Measurements from ENCODE around the gene CD247. TPM values are rescaled to one million over a fixed set of nuclear protein-coding genes. Genes with fewer than 3 reads are reported as not detected.
A peak's percentile ranks its signal among the peaks of the same experiment; 100 is the strongest.

CD247 gene
- total RNA-seq, 1 experiment from 2014 or later: not detected

- TF ChIP-seq EZH2phosphoT487 (IDR thresholded peaks at IDR 0.05; ENCODE audit: borderline replicate concordance, low read length): no peak
- TF ChIP-seq EZH2 (IDR thresholded peaks at IDR 0.05; ENCODE audit: low read length, unreplicated experiment): no peak
- no peak for TF ChIP-seq CTCF (conservative IDR thresholded peaks at IDR 0.05; ENCODE audit: low read depth, low read length)
- ATAC-seq (peak; percentile 48; the same call in 1 of the 2 replicates), DNase-seq (no peak)
- H3K9me2 ChIP-seq (replicated peaks; ENCODE audit: low read length): no peaks in the 10 kb centered on the region
- ChIA-PET POLR2A (ENCODE audit: unreplicated experiment) (no interaction called here), CTCF (no interaction called here)
- H3F3A ChIP-seq (ENCODE audit: low read length, unreplicated experiment): no peaks in the 10 kb centered on the region
- no peaks in the 10 kb centered on the region for H3K4me1 ChIP-seq (ENCODE audit: insufficient read depth, low read length)
- H3K9ac ChIP-seq (ENCODE audit: low read length): no peak overlapping the region
- intact Hi-C loops (cut with micrococcal nuclease): no loop called here
- H3K27ac ChIP-seq (ENCODE audit: low read length): no peak overlapping the region
- no peaks in the 10 kb centered on the region for H4K20me1 ChIP-seq (ENCODE audit: low read length)
- peaks cover 93% of the 10 kb centered on the region for H3K27me3 ChIP-seq (ENCODE audit: low read length)
- H2AFZ ChIP-seq (ENCODE audit: low read length): no peak overlapping the region
- no peaks in the 10 kb centered on the region for H3K36me3 ChIP-seq (ENCODE audit: low read depth, low read length)
- H3K4me3 ChIP-seq (ENCODE audit: low read length): no peak overlapping the region
- BruUV-seq (replicated peaks): no TSS peak
- H3K4me2 ChIP-seq (ENCODE audit: low read length): no peak overlapping the region
- no peaks in the 10 kb centered on the region for H3K79me2 ChIP-seq (ENCODE audit: low read length)
- no peaks in the 10 kb centered on the region for H3K9me3 ChIP-seq (ENCODE audit: low read length)
These were observed 21.3 kb downstream of the CD247 start for GRCh38 chr1:167496797-167497619.

- no peaks in the 10 kb centered on the region for H3F3A ChIP-seq (ENCODE audit: low read length, unreplicated experiment)
- intact Hi-C loops (cut with micrococcal nuclease): no loop called here
- ChIA-PET CTCF (no interaction called here), POLR2A (ENCODE audit: unreplicated experiment) (no interaction called here)
- no peaks in the 10 kb centered on the region for H3K79me2 ChIP-seq (ENCODE audit: low read length)
- no peak overlapping the region for H3K4me3 ChIP-seq (ENCODE audit: low read length)
- no peaks in the 10 kb centered on the region for H3K36me3 ChIP-seq (ENCODE audit: low read depth, low read length)
- no peaks in the 10 kb centered on the region for H4K20me1 ChIP-seq (ENCODE audit: low read length)
- BruUV-seq (replicated peaks): no TSS peak
- peaks cover 58% of the 10 kb centered on the region for H3K27me3 ChIP-seq (ENCODE audit: low read length)
- no peak overlapping the region for H3K27ac ChIP-seq (ENCODE audit: low read length)
- TF ChIP-seq EZH2 (IDR thresholded peaks at IDR 0.05; ENCODE audit: low read length, unreplicated experiment) (no peak), EZH2phosphoT487 (IDR thresholded peaks at IDR 0.05; ENCODE audit: borderline replicate concordance, low read length) (no peak), CTCF (conservative IDR thresholded peaks at IDR 0.05; ENCODE audit: low read depth, low read length) (no peak)
- no peak for ATAC-seq
- no peaks in the 10 kb centered on the region for H3K9me3 ChIP-seq (ENCODE audit: low read length)
- no peak overlapping the region for H2AFZ ChIP-seq (ENCODE audit: low read length)
- no peak overlapping the region for H3K9ac ChIP-seq (ENCODE audit: low read length)
- DNase-seq: no peak
- no peaks in the 10 kb centered on the region for H3K9me2 ChIP-seq (replicated peaks; ENCODE audit: low read length)
- no peaks in the 10 kb centered on the region for H3K4me1 ChIP-seq (ENCODE audit: insufficient read depth, low read length)
- H3K4me2 ChIP-seq (ENCODE audit: low read length): no peak overlapping the region
These were observed 25.0 kb downstream of the CD247 start for GRCh38 chr1:167493372-167493771.

GRCh38 chr1:167492481-167492910 lies 25.8 kb downstream of the CD247 start:
- no TSS peak for BruUV-seq (replicated peaks)
- H3K9ac ChIP-seq (ENCODE audit: low read length): no peak overlapping the region
- H4K20me1 ChIP-seq (ENCODE audit: low read length): no peaks in the 10 kb centered on the region
- no peaks in the 10 kb centered on the region for H3K9me2 ChIP-seq (replicated peaks; ENCODE audit: low read length)
- peaks cover 49% of the 10 kb centered on the region for H3K27me3 ChIP-seq (ENCODE audit: low read length)
- H3F3A ChIP-seq (ENCODE audit: low read length, unreplicated experiment): no peaks in the 10 kb centered on the region
- H3K79me2 ChIP-seq (ENCODE audit: low read length): no peaks in the 10 kb centered on the region
- ATAC-seq (no peak), DNase-seq (no peak)
- H3K4me3 ChIP-seq (ENCODE audit: low read length): no peak overlapping the region
- no peak for TF ChIP-seq EZH2phosphoT487 (IDR thresholded peaks at IDR 0.05; ENCODE audit: borderline replicate concordance, low read length)
- TF ChIP-seq CTCF (conservative IDR thresholded peaks at IDR 0.05; ENCODE audit: low read depth, low read length): no peak
- CTCF ChIA-PET: no interaction called here
- POLR2A ChIA-PET (ENCODE audit: unreplicated experiment): no interaction called here
- no peaks in the 10 kb centered on the region for H3K9me3 ChIP-seq (ENCODE audit: low read length)
- H3K4me1 ChIP-seq (ENCODE audit: insufficient read depth, low read length): no peaks in the 10 kb centered on the region
- intact Hi-C loops (cut with micrococcal nuclease): no loop called here
- H2AFZ ChIP-seq (ENCODE audit: low read length): no peak overlapping the region
- no peaks in the 10 kb centered on the region for H3K36me3 ChIP-seq (ENCODE audit: low read depth, low read length)
- no peak overlapping the region for H3K4me2 ChIP-seq (ENCODE audit: low read length)
- no peak overlapping the region for H3K27ac ChIP-seq (ENCODE audit: low read length)
